HG03442 (cell line): ENCODE data around the gene PTCD1.

Experiments used
- ATAC-seq: cut with Tn5 transposase; IDR thresholded peaks from one replicate; pipeline ENCODE4 v1.9.1; 2021; ENCODE audit warnings: mild to moderate bottlenecking, moderate library complexity; ENCODE audit not compliant: unreplicated experiment

PTCD1 gene

DNA sequence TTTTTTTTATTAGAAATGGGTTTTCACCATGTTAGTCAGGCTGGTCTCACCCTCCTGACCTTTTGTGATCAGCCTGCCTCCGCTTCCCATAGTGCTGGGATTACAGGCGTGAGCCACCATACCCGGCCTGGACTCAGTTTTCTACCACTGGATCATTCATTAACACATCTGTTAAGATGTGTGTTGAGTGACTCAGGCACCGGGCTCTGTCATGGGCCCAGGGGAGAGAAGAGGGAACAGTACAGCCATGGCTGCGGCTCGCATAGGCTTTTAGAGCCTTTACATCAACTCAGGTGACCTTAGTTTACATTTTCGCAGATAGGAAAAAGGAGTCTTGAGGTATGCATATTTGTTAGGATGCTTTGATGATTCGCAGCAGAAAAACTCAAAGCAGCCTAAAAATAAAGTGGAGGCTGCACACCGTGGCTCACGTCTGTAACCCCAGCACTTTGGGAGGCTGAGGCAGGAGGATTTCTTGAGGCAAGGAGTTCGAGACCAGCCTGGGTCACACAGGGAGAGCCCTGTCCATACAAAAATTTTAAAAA is 67.2 kb downstream of the PTCD1 start:
- ATAC-seq: no peak

DNA sequence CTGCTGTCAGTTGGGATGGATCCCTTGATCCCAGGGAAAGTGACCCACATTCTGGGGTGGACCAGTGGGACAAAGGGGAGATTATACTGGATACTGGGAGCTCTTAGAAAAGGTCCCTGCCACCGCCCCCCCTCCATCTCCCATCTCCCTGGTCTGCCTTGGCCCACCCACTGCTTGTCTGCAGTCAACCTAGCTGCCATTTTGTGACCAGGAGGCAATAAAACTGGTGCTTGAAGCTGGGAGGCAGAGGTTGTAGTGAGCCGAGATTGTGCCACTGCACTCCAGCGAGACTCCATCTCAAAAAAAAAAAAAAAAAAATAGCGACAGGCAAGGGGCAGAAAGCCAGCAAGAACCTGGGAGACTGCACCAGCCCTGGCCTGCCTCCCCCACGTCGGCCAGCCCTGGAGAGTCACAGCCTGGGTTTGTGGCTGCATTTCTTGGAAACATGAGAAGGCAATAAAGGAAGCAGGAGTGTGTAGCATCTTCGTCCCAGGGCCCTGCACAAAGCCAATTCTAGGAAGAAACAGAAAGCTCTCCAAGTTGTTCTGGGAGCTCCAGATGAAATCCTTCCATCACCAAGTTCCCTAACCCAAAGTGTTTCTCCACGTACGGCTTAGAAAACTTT is 68.7 kb downstream of the PTCD1 start:
- ATAC-seq: no peak

DNA sequence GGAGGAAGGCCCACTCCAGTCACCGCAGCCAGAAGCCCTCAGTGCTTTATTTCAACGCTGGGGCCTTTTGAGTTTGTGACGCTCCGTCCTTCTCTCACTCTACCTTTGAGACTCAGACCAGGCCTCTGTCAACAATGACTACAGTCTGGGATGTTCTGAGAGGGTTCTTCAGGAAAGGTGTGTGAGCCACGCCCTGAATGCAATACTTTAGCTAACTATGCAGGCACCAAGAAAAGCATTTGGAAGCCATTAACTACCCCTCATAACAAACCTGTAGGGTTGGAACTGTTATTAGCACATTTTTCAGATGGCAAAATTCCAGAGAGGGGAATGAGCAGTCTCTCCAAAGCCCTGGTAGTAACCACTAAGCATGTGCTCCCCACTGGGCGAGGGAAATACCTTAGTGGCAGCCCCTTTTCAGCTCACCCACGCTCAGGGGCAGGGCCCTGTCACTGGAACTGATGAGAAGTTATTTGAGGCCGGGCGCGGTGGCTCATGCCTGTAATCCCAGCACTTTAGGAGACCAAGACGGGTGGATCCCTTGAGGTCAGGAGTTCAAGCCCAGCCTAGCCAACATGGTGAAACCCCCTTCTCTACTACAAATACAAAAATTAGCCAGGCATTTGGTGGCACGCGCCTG is 69.7 kb downstream of the PTCD1 start:
- no peak for ATAC-seq
